ENCODE data around the gene SNX33. TPM values are rescaled to one million over a fixed set of nuclear protein-coding genes. Genes with fewer than 3 reads are reported as not detected.

The SNX33 gene
- total RNA-seq, 4 donors from 2014 or later = 19.9 to 43.8 (median 32.5) TPM

GRCh38 chr15:75656331-75656730, 8.6 kb downstream of the SNX33 start:
- no peak for TF ChIP-seq CTCF (IDR thresholded peaks at IDR 0.05)
- DNase-seq (ENCODE audit: low spot score) = no peak
- ATAC-seq (ENCODE audit: low FRiP score) = no peak

DNA sequence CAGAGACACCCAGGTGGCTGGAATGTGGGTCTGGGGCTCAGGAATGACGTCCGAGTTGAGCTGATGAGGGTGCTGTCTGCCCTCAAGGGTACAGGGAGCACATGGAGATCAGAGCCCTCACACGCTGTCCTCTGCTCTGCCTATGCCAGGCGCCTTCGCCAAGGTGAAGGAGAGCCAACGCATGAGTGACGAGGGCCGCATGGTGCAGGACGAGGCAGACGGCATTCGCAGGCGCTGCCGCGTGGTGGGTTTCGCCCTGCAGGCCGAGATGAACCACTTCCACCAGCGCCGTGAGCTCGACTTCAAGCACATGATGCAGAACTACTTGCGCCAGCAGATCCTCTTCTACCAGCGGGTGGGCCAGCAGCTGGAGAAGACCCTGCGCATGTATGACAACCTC, 9.1 kb downstream of the SNX33 start:
- no peak for ATAC-seq (ENCODE audit: low FRiP score)
- DNase-seq (ENCODE audit: low spot score) = no peak
- no peak for TF ChIP-seq CTCF (IDR thresholded peaks at IDR 0.05)

GRCh38 chr15:75659141-75659771, 11.5 kb downstream of the SNX33 start:
- TF ChIP-seq CTCF (IDR thresholded peaks at IDR 0.05) = no peak
- ATAC-seq (ENCODE audit: low FRiP score) = no peak
- DNase-seq (ENCODE audit: low spot score) = no peak

DNA sequence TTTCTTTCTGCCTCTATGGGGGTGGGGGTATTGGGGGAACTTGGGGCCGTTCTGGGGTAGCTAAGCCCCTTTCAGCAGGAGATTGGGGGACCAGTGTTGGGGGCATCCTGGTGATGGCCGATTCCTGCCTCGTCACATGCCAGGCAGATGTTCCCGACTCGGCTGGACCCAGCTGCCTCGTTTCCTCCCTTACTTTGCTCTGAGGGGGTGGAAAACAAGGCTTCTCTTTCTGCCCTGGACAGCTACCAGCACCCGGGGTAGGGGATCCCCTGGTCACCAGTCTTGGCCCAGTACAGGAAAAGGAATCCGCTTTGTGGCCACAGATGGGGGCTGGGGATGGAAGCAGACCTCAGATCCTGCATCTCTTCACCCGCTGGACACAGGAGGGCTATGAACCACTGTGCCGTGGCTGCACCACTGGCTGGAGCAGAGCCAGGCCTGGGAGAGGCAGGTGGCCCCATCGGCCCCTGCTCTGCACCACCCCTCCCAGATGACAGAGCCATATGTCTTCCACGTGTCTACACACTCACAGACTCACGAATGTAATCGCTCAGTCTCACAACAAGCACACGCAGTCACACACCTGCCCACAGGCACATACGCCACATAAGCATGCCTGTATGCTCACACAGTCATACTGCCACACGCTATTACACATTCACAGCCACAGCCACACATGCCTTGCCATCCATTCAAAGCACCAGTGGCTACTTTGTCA, 12.4 kb downstream of the SNX33 start:
- DNase-seq (ENCODE audit: low spot score) (no peak), ATAC-seq (ENCODE audit: low FRiP score) (no peak)
- TF ChIP-seq CTCF (IDR thresholded peaks at IDR 0.05) = no peak

DNA sequence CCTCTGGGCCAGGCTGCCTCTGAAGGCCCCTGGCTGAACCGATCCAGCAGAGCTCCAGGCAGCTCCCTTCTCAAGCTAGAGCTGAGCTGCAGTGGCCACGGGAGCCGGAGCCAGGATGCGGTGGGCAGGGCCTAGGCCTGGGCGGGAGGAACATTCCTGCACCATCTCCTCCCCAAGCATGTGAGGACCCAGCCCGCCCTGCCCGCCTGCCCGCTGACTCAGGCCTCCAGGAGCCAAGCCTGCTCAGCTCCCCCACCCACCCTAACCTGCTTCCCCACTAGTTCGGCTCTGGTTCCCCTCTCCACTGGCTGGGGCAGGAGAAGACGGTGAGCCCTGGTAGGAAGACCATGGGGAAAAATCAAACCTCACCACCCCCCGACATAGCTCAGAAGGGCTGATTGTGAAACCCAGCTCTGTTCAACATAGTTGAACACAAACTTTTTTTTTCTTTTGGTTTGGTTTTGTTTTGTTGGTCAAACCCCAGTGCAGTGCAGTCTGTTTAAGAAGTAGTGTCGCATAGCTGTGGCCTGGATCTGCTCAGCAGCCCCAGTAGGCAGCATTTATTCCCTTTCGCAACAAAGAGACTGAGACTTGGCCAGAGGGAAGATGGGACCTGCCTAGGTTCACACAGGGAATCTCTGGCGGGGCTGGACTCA, 13.5 kb downstream of the SNX33 start:
- TF ChIP-seq CTCF (IDR thresholded peaks at IDR 0.05) = no peak
- no peak for DNase-seq (ENCODE audit: low spot score)
- peak; percentile 95 for ATAC-seq (ENCODE audit: low FRiP score)

DNA sequence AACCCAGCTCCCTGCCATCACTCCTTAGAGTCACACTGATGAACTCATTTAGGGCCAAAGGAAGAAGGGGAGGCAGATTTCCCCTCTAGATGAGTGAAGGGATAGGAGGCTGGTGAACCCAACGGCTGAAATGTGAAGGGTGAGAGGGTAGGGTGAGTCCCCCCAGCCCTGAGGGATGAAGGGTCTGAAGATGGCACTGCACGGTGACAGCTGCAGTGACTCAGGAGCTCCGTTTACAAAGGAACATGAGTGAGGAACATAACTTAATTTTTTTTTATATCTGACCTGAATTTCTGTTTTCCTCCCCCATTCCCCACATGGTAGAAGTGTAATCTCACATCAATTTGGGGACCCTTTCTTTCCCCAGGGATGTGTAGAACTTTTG, 14.0 kb downstream of the SNX33 start:
- no peak for TF ChIP-seq CTCF (IDR thresholded peaks at IDR 0.05)
- no peak for ATAC-seq (ENCODE audit: low FRiP score)
- DNase-seq (ENCODE audit: low spot score) = no peak
